Coronary artery (tissue), 2 donors: ENCODE data around the gene SMCHD1.

Experiments
- DNase-seq: peaks from one replicate; pipeline ENCODE4 v3.0.0-alpha.2; 2017; ENCODE audit warnings: low spot score
- H3K27ac ChIP-seq, 2 donors: fragments of 200-600 bp; sonication (generic); one replicate each; pipeline ENCODE4 v1.5.1; 2016 to 2019
- H3K4me3 ChIP-seq: fragments of 200-600 bp; sonication (generic); 2 replicates; pipeline ENCODE4 v1.5.1; 2016; ENCODE audit warnings: mild to moderate bottlenecking, moderate library complexity
- CTCF ChIP-seq: fragments of 200-600 bp; sonication (generic); IDR thresholded peaks from one replicate; pipeline ENCODE4 v1.5.1; 2019; ENCODE audit warnings: antibody characterized with exemption

The SMCHD1 gene

GRCh38 chr18:2814928-2815327, 159.4 kb downstream of the SMCHD1 start:
- no peak for DNase-seq
- H3K27ac ChIP-seq: no peak overlapping the region
- TF ChIP-seq CTCF: no peak
- H3K4me3 ChIP-seq: no peak overlapping the region

DNA sequence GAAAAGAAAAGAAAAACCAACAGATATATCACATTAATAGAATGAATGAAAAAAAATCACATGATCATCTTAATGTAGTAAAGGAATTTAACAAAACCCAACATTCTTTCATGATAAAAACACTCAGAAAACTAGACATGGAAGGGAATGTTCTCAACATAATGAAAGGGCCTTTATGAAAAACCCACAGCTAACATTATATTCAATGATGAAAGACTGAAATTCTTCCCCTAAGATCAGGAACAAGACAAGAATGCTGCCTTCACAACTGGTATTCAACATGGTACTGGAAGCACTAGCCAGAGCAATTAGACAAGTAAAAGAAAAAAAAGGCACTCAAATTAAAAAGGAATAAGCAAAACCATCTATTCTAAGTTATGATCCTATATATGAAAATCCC, 162.8 kb downstream of the SMCHD1 start:
- no peak overlapping the region for H3K27ac ChIP-seq
- TF ChIP-seq CTCF: no peak
- H3K4me3 ChIP-seq: no peak overlapping the region
- DNase-seq: no peak

GRCh38 chr18:2821695-2822094, 166.2 kb downstream of the SMCHD1 start:
- Histone ChIP-seq H3K4me3 (no peak overlapping the region), H3K27ac (no peak overlapping the region)
- no peak for DNase-seq
- TF ChIP-seq CTCF: no peak

DNA sequence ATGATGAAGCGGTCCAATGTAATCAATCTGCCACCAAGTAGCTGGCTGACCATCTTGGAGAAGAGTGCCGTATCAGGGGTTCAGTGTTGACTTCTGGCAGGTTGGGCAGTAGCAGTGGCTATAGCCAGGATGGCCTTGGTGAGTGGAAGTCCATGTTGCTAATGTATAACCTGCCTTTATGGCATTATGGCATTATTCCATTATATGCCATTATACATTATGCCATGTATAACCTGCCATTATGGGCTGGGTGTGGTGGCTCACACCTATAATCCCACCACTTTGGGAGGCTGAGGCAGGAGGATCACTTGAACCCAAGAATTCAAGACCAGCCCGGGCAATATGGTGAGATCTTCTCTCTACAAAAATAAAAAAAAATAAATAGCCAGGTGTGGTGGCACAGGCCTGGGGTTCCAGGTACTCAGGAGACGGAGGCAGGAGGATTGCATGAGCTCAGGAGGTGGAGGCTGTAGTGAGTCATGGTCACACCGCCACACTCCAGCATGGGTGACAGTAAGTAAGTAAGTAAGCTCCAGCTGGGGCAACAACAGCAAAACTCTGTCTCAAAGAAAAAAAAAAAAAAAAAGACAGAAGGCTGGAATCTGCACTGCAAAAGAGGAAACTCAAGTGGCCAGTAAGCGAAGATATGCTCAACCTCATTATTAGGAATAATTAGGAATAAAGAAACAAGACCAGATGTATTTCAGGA, 166.8 kb downstream of the SMCHD1 start:
- no peak for DNase-seq
- no peak for TF ChIP-seq CTCF
- Histone ChIP-seq H3K27ac (no peak overlapping the region), H3K4me3 (no peak overlapping the region)

DNA sequence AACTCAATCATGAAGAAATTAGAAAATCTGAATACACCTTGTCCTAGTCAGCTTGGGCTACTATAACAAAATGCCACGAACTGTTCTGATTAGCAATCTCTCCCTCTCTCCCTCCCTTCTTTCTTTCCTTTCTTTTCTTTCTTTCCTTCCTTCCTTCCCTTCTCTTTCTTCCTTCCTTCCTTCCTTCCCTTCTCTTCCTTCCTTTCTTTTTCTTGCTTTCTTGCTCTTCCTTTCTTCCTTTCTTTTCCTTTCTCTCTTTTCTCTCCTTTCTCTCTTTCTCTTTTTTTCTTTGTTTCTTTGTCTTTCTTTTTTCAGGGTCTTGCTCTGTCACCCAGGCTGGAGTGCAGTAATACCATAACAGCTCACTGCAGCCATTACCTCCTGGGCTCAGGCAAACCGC, 167.7 kb downstream of the SMCHD1 start:
- TF ChIP-seq CTCF: no peak
- DNase-seq: no peak
- Histone ChIP-seq H3K4me3 (no peak overlapping the region), H3K27ac (no peak overlapping the region)

DNA sequence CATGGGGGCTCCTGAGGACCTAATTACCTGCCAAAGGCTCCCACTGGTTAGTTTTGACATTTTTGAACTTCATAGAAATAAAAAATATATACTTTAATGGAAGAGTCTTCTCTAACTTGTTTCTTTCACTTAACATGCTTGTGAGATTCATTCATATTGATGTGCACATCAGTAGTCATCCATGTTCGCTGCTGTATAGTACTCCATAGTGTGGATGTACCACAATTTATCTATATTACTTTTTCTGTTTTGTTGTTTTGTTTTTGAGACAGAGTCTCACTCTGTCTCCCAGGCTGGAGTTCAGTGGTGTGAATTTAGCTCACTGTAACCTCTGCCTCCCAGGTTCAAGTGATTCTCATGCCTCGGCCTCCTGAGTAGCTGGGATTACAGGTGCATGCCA, 168.4 kb downstream of the SMCHD1 start:
- Histone ChIP-seq H3K4me3 (no peak overlapping the region), H3K27ac (no peak overlapping the region)
- DNase-seq: no peak
- TF ChIP-seq CTCF: no peak

DNA sequence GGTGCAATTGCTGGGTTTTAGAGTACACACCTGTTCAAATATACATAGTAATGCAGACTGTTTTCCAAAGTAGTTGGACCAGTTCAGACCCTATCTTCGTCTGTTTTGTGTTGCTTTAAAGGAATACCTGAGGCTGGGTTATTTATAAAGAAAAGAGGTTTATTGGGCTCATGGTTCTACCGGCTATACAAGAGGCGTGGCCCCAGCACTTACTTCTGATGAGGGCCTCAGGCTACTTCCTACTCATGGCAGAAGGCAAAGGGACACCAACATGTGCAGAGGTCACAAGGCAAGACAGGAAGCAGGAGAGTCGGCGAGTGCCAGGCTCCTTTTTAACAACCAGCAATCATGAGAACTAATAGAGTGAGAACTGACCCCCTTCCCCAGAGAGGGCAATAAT, 169.3 kb downstream of the SMCHD1 start:
- no peak for TF ChIP-seq CTCF
- H3K27ac ChIP-seq: no peak overlapping the region
- no peak overlapping the region for H3K4me3 ChIP-seq
- DNase-seq: no peak
